Natural killer cell (primary cell): ENCODE results near the gene LEMD2. TPM values are rescaled to one million over a fixed set of nuclear protein-coding genes. Genes with fewer than 3 reads are reported as not detected.

Experiments
- ATAC-seq, 3 donors: fragments of 150-1000 bp in 2 of 3; fragments of 200-7000 bp in 1 of 3; cut with Tn5 transposase; 1 replicate in 1 of 3; 2 replicates in 2 of 3; pipeline ENCODE4 v1.10.0; 2021; ENCODE audit warnings: mild to moderate bottlenecking in 2 of 3, moderate library complexity in 2 of 3
- DNase-seq, 2 donors: peaks; one replicate each; pipeline versions ENCODE4 v3.0.0 to v3.0.0-alpha.2; 2013 to 2021; ENCODE audit warnings: mixed read lengths in 1 of 2
- H3K27ac ChIP-seq: one replicate; pipeline ENCODE4 v1.5.1; 2013; ENCODE audit warnings: mild to moderate bottlenecking, low read length
- H3K27me3 ChIP-seq: one replicate; pipeline ENCODE4 v1.6.1; 2013; ENCODE audit warnings: low read length; ENCODE audit not compliant: control insufficient read depth, insufficient read depth
- H3K36me3 ChIP-seq: one replicate; pipeline ENCODE4 v1.6.1; 2013; ENCODE audit warnings: low read length; ENCODE audit not compliant: control insufficient read depth, insufficient read depth
- H3K4me1 ChIP-seq: one replicate; pipeline ENCODE4 v1.6.1; 2013; ENCODE audit warnings: low read length; ENCODE audit not compliant: control insufficient read depth, insufficient read depth
- H3K4me3 ChIP-seq: one replicate; pipeline ENCODE4 v1.5.1; 2013; ENCODE audit warnings: low read length
- H3K9me3 ChIP-seq: one replicate; pipeline ENCODE4 v1.6.1; 2013; ENCODE audit warnings: low read length; ENCODE audit not compliant: control insufficient read depth, insufficient read depth
- H3K27ac Mint-ChIP-seq, 2 donors: one replicate each; pipeline ENCODE4 v1.8.0; 2022; ENCODE audit warnings: mild to moderate bottlenecking in 2 of 2, mixed read lengths in 2 of 2, moderate library complexity in 1 of 2
- H3K27me3 Mint-ChIP-seq, 2 donors: one replicate each; pipeline ENCODE4 v1.8.0; 2022; ENCODE audit warnings: low read depth in 2 of 2, mixed read lengths in 2 of 2
- H3K36me3 Mint-ChIP-seq: one replicate; pipeline ENCODE4 v1.8.0; 2022; ENCODE audit warnings: mixed read lengths
- H3K4me1 Mint-ChIP-seq, 2 donors: one replicate each; pipeline ENCODE4 v1.8.0; 2022; ENCODE audit warnings: mixed read lengths in 2 of 2
- H3K4me3 Mint-ChIP-seq: one replicate; pipeline ENCODE4 v1.8.0; 2022; ENCODE audit warnings: mild to moderate bottlenecking, moderate library complexity, mixed read lengths
- H3K9me3 Mint-ChIP-seq, 2 donors: one replicate each; pipeline ENCODE4 v1.8.0; 2022; ENCODE audit warnings: mixed read lengths in 2 of 2
- CTCF ChIP-seq: fragments of 200-600 bp; IDR thresholded peaks from one replicate; pipeline ENCODE4 v1.8.0; 2022; ENCODE audit warnings: antibody characterized with exemption
- WGBS: methylation state at CpG from one replicate; pipeline ENCODE4 v1.1.7; 2013; ENCODE audit warnings: missing lambda C conversion rate; ENCODE audit not compliant: insufficient coverage; 5-methylcytosine and 5-hydroxymethylcytosine counted together
- intact Hi-C: fragments of 100-400 bp; cut with micrococcal nuclease; formaldehyde crosslinking; loops from one replicate; pipeline ENCODE4 v1.14.2; 2022
- total RNA-seq, 4 donors: library from RNA; stranded (reverse); fragments of 120-200 nt in 1 of 4; gene quantifications; one replicate each; pipeline versions ENCODE4 v1.2.3 to v1.2.4, GENCODE V29; 2013 to 2022

The LEMD2 gene
- total RNA-seq, 3 donors from 2014 or later (not counting 1 experiment from before 2014, with no cell fraction given): 109 to 133 (median 121) TPM

DNA sequence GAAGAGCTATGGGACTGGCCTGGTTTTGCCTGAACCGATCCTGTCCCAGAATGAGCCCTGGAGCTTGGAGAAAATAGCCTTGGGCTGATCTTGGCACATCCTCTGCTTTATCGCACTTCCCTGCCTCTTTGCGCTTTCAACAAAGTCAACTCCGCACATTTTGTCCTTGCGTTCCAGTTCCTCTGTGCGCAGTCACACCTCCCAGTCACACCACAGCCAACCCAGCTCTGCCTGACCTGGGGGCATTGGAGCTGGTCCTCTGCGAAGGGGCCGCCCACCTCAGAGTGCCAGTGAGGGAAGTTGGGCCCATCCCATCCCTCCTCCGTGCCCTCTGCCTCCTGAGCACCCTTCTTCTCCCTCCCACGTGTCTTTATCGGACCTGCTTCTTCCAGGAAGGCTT, 60.5 kb downstream of the LEMD2 start:
- Histone ChIP-seq H3K4me1 (no peaks in the 10 kb centered on the region), H3K27ac (no peak overlapping the region), H3K27me3 (no peaks in the 10 kb centered on the region), H3K4me3 (no peak overlapping the region), H3K36me3 (no peaks in the 10 kb centered on the region), H3K9me3 (no peaks in the 10 kb centered on the region)
- H3K27me3 Mint-ChIP-seq: peaks cover 3 to 14% of the 10 kb centered on the region in 2 donors
- WGBS: 91% methylated on average over 11 of the region's 11 CpGs
- TF ChIP-seq CTCF: no peak
- no peaks in the 10 kb centered on the region for H3K9me3 Mint-ChIP-seq
- intact Hi-C loops: no loop called here
- DNase-seq: no peak
- no peak for ATAC-seq
- no peaks in the 10 kb centered on the region for H3K4me1 Mint-ChIP-seq
- H3K27ac Mint-ChIP-seq: no peak overlapping the region
- no peaks in the 10 kb centered on the region for H3K36me3 Mint-ChIP-seq
- no peak overlapping the region for H3K4me3 Mint-ChIP-seq

GRCh38 chr6:33727932-33728331, 61.0 kb downstream of the LEMD2 start:
- H3K4me3 Mint-ChIP-seq: no peak overlapping the region
- H3K27ac ChIP-seq: no peak overlapping the region

DNA sequence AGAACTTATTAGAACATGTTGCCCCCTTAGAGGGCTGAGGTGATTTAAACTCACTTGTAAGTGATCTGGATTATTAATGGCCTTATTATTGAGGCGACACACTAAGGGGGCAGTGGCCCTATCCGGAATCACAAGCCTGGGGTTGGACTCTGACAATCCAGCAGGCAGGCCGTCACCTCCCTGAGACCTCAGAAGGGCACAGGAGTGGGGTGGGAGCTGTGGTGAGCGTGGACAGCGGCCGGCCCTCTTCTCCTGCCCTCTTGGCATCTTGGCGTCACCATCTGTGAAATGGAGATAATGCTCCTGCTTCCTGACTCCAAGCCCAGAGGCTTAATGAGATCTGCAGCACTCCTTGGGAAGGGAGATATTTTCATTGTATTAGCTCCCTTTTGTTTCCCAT, 61.8 kb downstream of the LEMD2 start:
- no peak overlapping the region for H3K4me3 Mint-ChIP-seq
- no peak overlapping the region for H3K4me3 ChIP-seq
- no peaks in the 10 kb centered on the region for H3K9me3 ChIP-seq
- no peaks in the 10 kb centered on the region for H3K4me1 Mint-ChIP-seq
- intact Hi-C loops: no loop called here
- no peaks in the 10 kb centered on the region for H3K27me3 ChIP-seq
- peaks cover 4 to 27% of the 10 kb centered on the region in 2 donors for H3K27me3 Mint-ChIP-seq
- H3K36me3 Mint-ChIP-seq: no peaks in the 10 kb centered on the region
- H3K27ac ChIP-seq: no peak overlapping the region
- H3K27ac Mint-ChIP-seq: no peak overlapping the region
- WGBS: 92% methylated on average over 7 of the region's 7 CpGs
- DNase-seq: no peak
- H3K4me1 ChIP-seq: no peaks in the 10 kb centered on the region
- no peaks in the 10 kb centered on the region for H3K9me3 Mint-ChIP-seq
- no peaks in the 10 kb centered on the region for H3K36me3 ChIP-seq
- no peak for TF ChIP-seq CTCF
- ATAC-seq: no peak

More at GRCh38 chr6:33727932-33728331, 61.0 kb downstream of the LEMD2 start:
- H3K36me3 Mint-ChIP-seq: no peaks in the 10 kb centered on the region
- no peak for ATAC-seq
- Histone ChIP-seq H3K36me3 (no peaks in the 10 kb centered on the region), H3K4me1 (no peaks in the 10 kb centered on the region), H3K27me3 (no peaks in the 10 kb centered on the region), H3K4me3 (no peak overlapping the region), H3K9me3 (no peaks in the 10 kb centered on the region)
- no peaks in the 10 kb centered on the region for H3K4me1 Mint-ChIP-seq
- H3K9me3 Mint-ChIP-seq: no peaks in the 10 kb centered on the region
- H3K27ac Mint-ChIP-seq: no peak overlapping the region
- H3K27me3 Mint-ChIP-seq: peaks cover 4 to 19% of the 10 kb centered on the region in 2 donors
- no peak for DNase-seq
- WGBS: 92% methylated on average over 11 of the region's 11 CpGs
- intact Hi-C loops: no loop called here
- TF ChIP-seq CTCF: no peak

DNA sequence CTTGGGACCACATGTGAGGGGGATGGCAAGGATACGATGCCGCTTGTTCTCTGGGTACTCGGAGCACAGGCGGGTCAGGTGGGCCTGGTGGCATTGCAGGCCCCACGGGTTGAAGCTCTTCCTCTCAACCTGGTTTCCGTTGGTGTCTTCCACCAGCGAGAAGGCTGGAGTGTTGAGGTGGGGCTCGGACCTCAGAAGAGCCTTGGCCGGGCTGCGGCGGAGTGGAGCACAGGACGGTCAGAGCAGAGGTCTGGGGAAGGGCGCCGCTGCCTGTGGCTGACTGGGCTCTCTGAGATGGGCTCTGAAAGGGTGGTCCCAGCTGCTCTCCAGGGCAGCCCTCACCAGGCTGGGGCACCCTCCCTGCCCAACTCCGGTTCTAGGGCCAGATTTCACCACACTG, 62.2 kb downstream of the LEMD2 start:
- H3K9me3 ChIP-seq: no peaks in the 10 kb centered on the region
- DNase-seq (no peak), ATAC-seq (no peak)
- WGBS: 93% methylated on average over 15 of the region's 15 CpGs
- H3K27ac ChIP-seq: no peak overlapping the region
- no peak overlapping the region for H3K4me3 ChIP-seq
- no peaks in the 10 kb centered on the region for H3K9me3 Mint-ChIP-seq
- no peaks in the 10 kb centered on the region for H3K36me3 ChIP-seq
- no peak for TF ChIP-seq CTCF
- H3K27ac Mint-ChIP-seq: no peak overlapping the region
- peaks cover 4 to 31% of the 10 kb centered on the region in 2 donors for H3K27me3 Mint-ChIP-seq
- no peaks in the 10 kb centered on the region for H3K27me3 ChIP-seq
- H3K4me1 ChIP-seq: no peaks in the 10 kb centered on the region
- H3K4me3 Mint-ChIP-seq: no peak overlapping the region
- no peaks in the 10 kb centered on the region for H3K4me1 Mint-ChIP-seq
- no peaks in the 10 kb centered on the region for H3K36me3 Mint-ChIP-seq
- intact Hi-C loops: no loop called here
